ENCODE measurements around the gene CELSR1.

Gene CELSR1

DNA sequence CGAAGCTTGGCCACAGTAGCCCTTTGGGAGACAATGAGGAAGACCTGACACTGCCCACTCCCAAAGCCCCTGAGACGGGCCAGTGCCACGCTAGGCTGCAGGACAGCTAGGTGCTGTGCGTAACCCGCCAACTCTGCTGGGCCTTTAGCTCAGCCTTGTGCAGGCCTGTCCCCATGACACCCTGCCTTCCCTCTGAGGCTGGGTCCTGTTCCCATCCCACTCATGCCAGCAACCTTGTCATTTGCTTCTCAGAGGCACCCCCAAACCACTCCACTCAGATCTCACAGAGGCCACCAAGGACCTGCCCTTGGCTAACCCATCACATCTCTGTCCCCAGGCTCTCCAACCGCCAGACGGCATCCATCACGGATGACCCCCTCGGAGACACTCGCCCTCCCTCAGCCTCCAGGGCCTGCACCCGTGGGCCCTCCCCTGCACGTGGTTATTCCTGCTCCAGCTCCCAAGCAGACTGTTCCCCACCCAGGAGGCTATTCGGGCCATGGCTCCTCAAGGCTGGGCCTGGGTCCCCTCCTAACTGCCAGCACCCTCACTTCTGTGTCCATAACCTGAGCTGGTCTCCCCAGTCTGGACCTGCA is 11.1 kb downstream of the CELSR1 start:
- no peak overlapping the region for H3K27ac ChIP-seq (ENCODE audit: low read length)

DNA sequence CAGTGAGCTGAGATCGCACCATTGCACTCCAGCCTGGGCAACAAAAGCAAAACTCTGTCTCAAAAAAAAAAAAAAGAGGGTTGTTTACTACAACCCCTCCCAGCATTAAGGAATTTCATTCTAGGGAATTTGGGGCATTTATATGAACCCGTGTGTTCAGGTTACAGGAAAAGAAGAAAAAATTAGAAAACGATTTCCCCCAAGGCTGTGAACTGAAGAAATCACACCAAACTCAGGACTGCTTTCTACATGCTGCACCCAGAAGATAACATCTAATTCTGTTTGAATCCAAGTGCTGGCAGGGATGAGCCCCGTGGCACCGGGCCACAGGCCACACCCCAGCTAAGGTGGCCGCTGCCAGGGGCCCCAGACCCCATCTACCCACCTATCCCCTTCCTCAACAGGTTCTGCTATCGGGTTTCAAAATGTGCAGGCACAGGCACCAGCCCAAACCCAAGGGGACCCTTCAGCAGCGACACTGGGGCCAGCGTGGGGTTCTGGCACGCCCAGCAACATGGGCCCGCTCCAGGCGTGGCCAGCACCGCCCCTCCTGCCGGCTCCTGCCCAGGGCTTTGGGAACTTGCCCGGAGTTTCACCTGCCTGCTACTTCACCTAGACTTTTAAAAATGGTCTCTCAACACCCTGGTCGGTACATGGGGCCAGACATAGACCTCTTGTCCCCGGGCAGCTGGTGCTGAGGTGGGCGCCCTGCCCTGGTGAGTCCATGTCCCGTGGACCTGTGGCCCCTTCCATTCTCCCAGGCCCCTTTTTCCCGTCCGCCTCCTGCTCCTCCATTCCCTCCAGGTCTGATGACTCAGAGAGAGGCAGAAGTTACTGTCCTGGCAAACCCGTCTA is 11.8 kb downstream of the CELSR1 start:
- no peaks in the 10 kb centered on the region for H3K4me1 ChIP-seq (ENCODE audit: low read length)
- H3K4me3 ChIP-seq (ENCODE audit: low read length), result no peak overlapping the region
- no peak overlapping the region for H3K4me2 ChIP-seq (ENCODE audit: low read length)
- H3K9ac ChIP-seq (ENCODE audit: low read length), result no peak overlapping the region
- no peak overlapping the region for H2AFZ ChIP-seq (ENCODE audit: low read depth, low read length)
- H4K20me1 ChIP-seq (ENCODE audit: insufficient read depth, low read length), result no peaks in the 10 kb centered on the region
- H3K36me3 ChIP-seq (replicated peaks; ENCODE audit: low read depth, low read length), result no peaks in the 10 kb centered on the region
- H3K27me3 ChIP-seq (ENCODE audit: low read depth, low read length), result peaks cover 23% of the 10 kb centered on the region
- no peaks in the 10 kb centered on the region for H3K9me3 ChIP-seq (ENCODE audit: insufficient read depth, low read length)
- H3K79me2 ChIP-seq (ENCODE audit: low read length), result no peaks in the 10 kb centered on the region
- no peak overlapping the region for H3K27ac ChIP-seq (ENCODE audit: low read length)
- TF ChIP-seq CTCF (IDR thresholded peaks at IDR 0.05; ENCODE audit: low read depth, low read length), result no peak
- TF ChIP-seq EZH2phosphoT487 (IDR thresholded peaks at IDR 0.05; ENCODE audit: low read depth), result no peak

More for the DNA sequence above, 11.1 kb downstream of the CELSR1 start:
- Histone ChIP-seq H3K4me3 (ENCODE audit: low read length) (no peak overlapping the region), H3K79me2 (ENCODE audit: low read length) (no peaks in the 10 kb centered on the region), H3K27me3 (ENCODE audit: low read depth, low read length) (peaks cover 23% of the 10 kb centered on the region), H3K36me3 (replicated peaks; ENCODE audit: low read depth, low read length) (no peaks in the 10 kb centered on the region), H3K4me2 (ENCODE audit: low read length) (no peak overlapping the region), H3K4me1 (ENCODE audit: low read length) (no peaks in the 10 kb centered on the region), H3K9me3 (ENCODE audit: insufficient read depth, low read length) (no peaks in the 10 kb centered on the region), H2AFZ (ENCODE audit: low read depth, low read length) (no peak overlapping the region), H4K20me1 (ENCODE audit: insufficient read depth, low read length) (no peaks in the 10 kb centered on the region), H3K9ac (ENCODE audit: low read length) (no peak overlapping the region)
- TF ChIP-seq CTCF (IDR thresholded peaks at IDR 0.05; ENCODE audit: low read depth, low read length), result no peak
- TF ChIP-seq EZH2phosphoT487 (IDR thresholded peaks at IDR 0.05; ENCODE audit: low read depth), result no peak

GRCh38 chr22:46524203-46524740 is 13.1 kb downstream of the CELSR1 start:
- no peak overlapping the region for H3K4me3 ChIP-seq (ENCODE audit: low read length)
- H3K27me3 ChIP-seq (ENCODE audit: low read depth, low read length), result peaks cover 26% of the 10 kb centered on the region
- no peak overlapping the region for H3K4me2 ChIP-seq (ENCODE audit: low read length)
- no peak overlapping the region for H3K9ac ChIP-seq (ENCODE audit: low read length)
- H3K27ac ChIP-seq (ENCODE audit: low read length), result no peak overlapping the region
- H3K4me1 ChIP-seq (ENCODE audit: low read length), result no peaks in the 10 kb centered on the region
- TF ChIP-seq CTCF (IDR thresholded peaks at IDR 0.05; ENCODE audit: low read depth, low read length) (no peak), EZH2phosphoT487 (IDR thresholded peaks at IDR 0.05; ENCODE audit: low read depth) (no peak)
- no peak overlapping the region for H2AFZ ChIP-seq (ENCODE audit: low read depth, low read length)
- H3K9me3 ChIP-seq (ENCODE audit: insufficient read depth, low read length), result no peaks in the 10 kb centered on the region
- H3K79me2 ChIP-seq (ENCODE audit: low read length), result no peaks in the 10 kb centered on the region
- no peaks in the 10 kb centered on the region for H4K20me1 ChIP-seq (ENCODE audit: insufficient read depth, low read length)
- H3K36me3 ChIP-seq (replicated peaks; ENCODE audit: low read depth, low read length), result no peaks in the 10 kb centered on the region

- H3K27ac ChIP-seq (ENCODE audit: low read length), result no peak overlapping the region
- H3K4me3 ChIP-seq (ENCODE audit: low read length), result no peak overlapping the region
- H2AFZ ChIP-seq (ENCODE audit: low read depth, low read length), result no peak overlapping the region
- no peak overlapping the region for H3K9ac ChIP-seq (ENCODE audit: low read length)
- no peaks in the 10 kb centered on the region for H3K9me3 ChIP-seq (ENCODE audit: insufficient read depth, low read length)
- no peak overlapping the region for H3K4me2 ChIP-seq (ENCODE audit: low read length)
- no peaks in the 10 kb centered on the region for H4K20me1 ChIP-seq (ENCODE audit: insufficient read depth, low read length)
- no peaks in the 10 kb centered on the region for H3K36me3 ChIP-seq (replicated peaks; ENCODE audit: low read depth, low read length)
- no peaks in the 10 kb centered on the region for H3K79me2 ChIP-seq (ENCODE audit: low read length)
- peaks cover 26% of the 10 kb centered on the region for H3K27me3 ChIP-seq (ENCODE audit: low read depth, low read length)
- TF ChIP-seq EZH2phosphoT487 (IDR thresholded peaks at IDR 0.05; ENCODE audit: low read depth) (no peak), CTCF (IDR thresholded peaks at IDR 0.05; ENCODE audit: low read depth, low read length) (no peak)
- no peaks in the 10 kb centered on the region for H3K4me1 ChIP-seq (ENCODE audit: low read length)
Measured at GRCh38 chr22:46522797-46523196, 14.6 kb downstream of the CELSR1 start.

Data from OCI-LY3 (cell line).